Measurements from ENCODE around the gene DTL.

Gene DTL

GRCh38 chr1:212124690-212125582, 89.4 kb downstream of the DTL start:
- Histone ChIP-seq H3K27me3 (ENCODE audit: low read depth, low read length) (no peaks in the 10 kb centered on the region), H3K9ac (ENCODE audit: low read length) (no peak overlapping the region), H3K4me1 (ENCODE audit: low read length) (no peaks in the 10 kb centered on the region), H2AFZ (ENCODE audit: low read depth, low read length) (no peak overlapping the region), H3K9me3 (ENCODE audit: insufficient read depth, low read length) (no peaks in the 10 kb centered on the region), H3K79me2 (ENCODE audit: low read length) (no peaks in the 10 kb centered on the region), H4K20me1 (ENCODE audit: insufficient read depth, low read length) (no peaks in the 10 kb centered on the region), H3K36me3 (replicated peaks; ENCODE audit: low read depth, low read length) (peaks cover 3% of the 10 kb centered on the region), H3K27ac (ENCODE audit: low read length) (no peak overlapping the region), H3K4me2 (ENCODE audit: low read length) (no peak overlapping the region), H3K4me3 (ENCODE audit: low read length) (no peak overlapping the region)
- TF ChIP-seq EZH2phosphoT487 (IDR thresholded peaks at IDR 0.05; ENCODE audit: low read depth): no peak
- no peak for TF ChIP-seq CTCF (IDR thresholded peaks at IDR 0.05; ENCODE audit: low read depth, low read length)

GRCh38 chr1:212125654-212126053, 90.1 kb downstream of the DTL start:
- Histone ChIP-seq H3K9ac (ENCODE audit: low read length) (no peak overlapping the region), H3K27ac (ENCODE audit: low read length) (no peak overlapping the region), H3K4me1 (ENCODE audit: low read length) (no peaks in the 10 kb centered on the region), H2AFZ (ENCODE audit: low read depth, low read length) (no peak overlapping the region), H3K79me2 (ENCODE audit: low read length) (no peaks in the 10 kb centered on the region), H3K9me3 (ENCODE audit: insufficient read depth, low read length) (no peaks in the 10 kb centered on the region), H3K27me3 (ENCODE audit: low read depth, low read length) (no peaks in the 10 kb centered on the region), H3K4me3 (ENCODE audit: low read length) (no peak overlapping the region), H3K36me3 (replicated peaks; ENCODE audit: low read depth, low read length) (peaks cover 5% of the 10 kb centered on the region), H3K4me2 (ENCODE audit: low read length) (no peak overlapping the region), H4K20me1 (ENCODE audit: insufficient read depth, low read length) (no peaks in the 10 kb centered on the region)
- no peak for TF ChIP-seq EZH2phosphoT487 (IDR thresholded peaks at IDR 0.05; ENCODE audit: low read depth)
- no peak for TF ChIP-seq CTCF (IDR thresholded peaks at IDR 0.05; ENCODE audit: low read depth, low read length)

GRCh38 chr1:212127221-212127620, 91.7 kb downstream of the DTL start:
- no peaks in the 10 kb centered on the region for H3K79me2 ChIP-seq (ENCODE audit: low read length)
- no peak overlapping the region for H2AFZ ChIP-seq (ENCODE audit: low read depth, low read length)
- no peaks in the 10 kb centered on the region for H3K27me3 ChIP-seq (ENCODE audit: low read depth, low read length)
- TF ChIP-seq CTCF (IDR thresholded peaks at IDR 0.05; ENCODE audit: low read depth, low read length): no peak
- no peak for TF ChIP-seq EZH2phosphoT487 (IDR thresholded peaks at IDR 0.05; ENCODE audit: low read depth)
- H4K20me1 ChIP-seq (ENCODE audit: insufficient read depth, low read length): no peaks in the 10 kb centered on the region
- no peaks in the 10 kb centered on the region for H3K4me1 ChIP-seq (ENCODE audit: low read length)
- H3K27ac ChIP-seq (ENCODE audit: low read length): no peak overlapping the region
- no peak overlapping the region for H3K4me2 ChIP-seq (ENCODE audit: low read length)
- H3K36me3 ChIP-seq (replicated peaks; ENCODE audit: low read depth, low read length): peaks cover 5% of the 10 kb centered on the region
- no peak overlapping the region for H3K9ac ChIP-seq (ENCODE audit: low read length)
- no peak overlapping the region for H3K4me3 ChIP-seq (ENCODE audit: low read length)
- no peaks in the 10 kb centered on the region for H3K9me3 ChIP-seq (ENCODE audit: insufficient read depth, low read length)

GRCh38 chr1:212129781-212130180, 94.2 kb downstream of the DTL start:
- H3K4me2 ChIP-seq (ENCODE audit: low read length): no peak overlapping the region
- H3K4me3 ChIP-seq (ENCODE audit: low read length): no peak overlapping the region
- H3K79me2 ChIP-seq (ENCODE audit: low read length): no peaks in the 10 kb centered on the region
- no peaks in the 10 kb centered on the region for H4K20me1 ChIP-seq (ENCODE audit: insufficient read depth, low read length)
- H3K9me3 ChIP-seq (ENCODE audit: insufficient read depth, low read length): no peaks in the 10 kb centered on the region
- TF ChIP-seq CTCF (IDR thresholded peaks at IDR 0.05; ENCODE audit: low read depth, low read length): no peak
- TF ChIP-seq EZH2phosphoT487 (IDR thresholded peaks at IDR 0.05; ENCODE audit: low read depth): no peak
- H3K9ac ChIP-seq (ENCODE audit: low read length): no peak overlapping the region
- no peak overlapping the region for H3K27ac ChIP-seq (ENCODE audit: low read length)
- no peak overlapping the region for H2AFZ ChIP-seq (ENCODE audit: low read depth, low read length)
- H3K36me3 ChIP-seq (replicated peaks; ENCODE audit: low read depth, low read length): peaks cover 12% of the 10 kb centered on the region
- no peaks in the 10 kb centered on the region for H3K27me3 ChIP-seq (ENCODE audit: low read depth, low read length)
- H3K4me1 ChIP-seq (ENCODE audit: low read length): no peaks in the 10 kb centered on the region

All from OCI-LY3 (cell line).